ENCODE measurements around the gene P4HA2. TPM values are rescaled to one million over a fixed set of nuclear protein-coding genes. Genes with fewer than 3 reads are reported as not detected.
"Not testable (repeated sequence)": the region's sequence is repeated elsewhere in the genome, so short reads cannot be mapped to it uniquely, and the experiment has no call there.

Gene P4HA2
- total RNA-seq, 4 donors from 2014 or later = 15.9 to 26.9 (median 22.8) TPM

DNA sequence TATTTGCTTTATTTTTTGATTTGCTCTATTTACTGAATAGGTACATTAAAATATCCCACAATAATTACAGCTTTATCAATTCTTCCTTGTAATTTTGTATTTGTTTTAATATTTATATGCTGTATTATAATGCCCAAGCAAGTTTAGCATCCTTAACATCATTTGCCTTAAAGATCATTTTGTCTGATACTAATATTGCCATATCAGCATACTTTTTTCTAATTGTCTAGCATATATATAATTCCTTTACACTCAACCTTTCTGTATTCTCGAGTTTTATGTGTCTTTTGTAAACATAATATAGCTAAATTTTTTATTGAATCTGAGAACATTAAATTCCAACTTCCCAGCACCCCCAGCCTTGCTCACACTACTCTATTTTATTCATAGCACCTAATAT, 64.7 kb downstream of the P4HA2 start:
- H3K4me3 ChIP-seq = no peak overlapping the region
- no peaks in the 10 kb centered on the region for H3K36me3 ChIP-seq
- no peaks in the 10 kb centered on the region for H3K4me1 ChIP-seq
- peaks cover 0 to 15% (median 5%) of the 10 kb centered on the region in 4 donors for H3K9me3 ChIP-seq
- DNase-seq (ENCODE audit: low spot score in 2 of 2) = no peak
- no peaks in the 10 kb centered on the region for H3K27me3 ChIP-seq
- WGBS, 2 donors = 65 to 67% methylated on average over 1 of the region's 1 CpG
- TF ChIP-seq POLR2A (IDR thresholded peaks at IDR 0.05) = no peak
- TF ChIP-seq CTCF (IDR thresholded peaks at IDR 0.05) = no peak
- H3K27ac ChIP-seq = no peak overlapping the region

- H3K9me3 ChIP-seq = peaks cover 0 to 11% (median 5%) of the 10 kb centered on the region in 4 donors
- not testable (repeated sequence) for DNase-seq (ENCODE audit: low spot score in 2 of 2); H3K27ac ChIP-seq; H3K4me3 ChIP-seq; H3K36me3 ChIP-seq; H3K27me3 ChIP-seq; H3K4me1 ChIP-seq
- WGBS, 2 donors = 84 to 96% methylated on average over 3 to 4 of the region's 5 CpGs
Observed at GRCh38 chr5:132161574-132162326, 65.9 kb downstream of the P4HA2 start.

GRCh38 chr5:132156413-132156812, 71.2 kb downstream of the P4HA2 start:
- Histone ChIP-seq H3K4me3 (no peak overlapping the region), H3K27ac (no peak overlapping the region), H3K27me3 (no peaks in the 10 kb centered on the region), H3K4me1 (no peaks in the 10 kb centered on the region), H3K9me3 (peaks cover 0 to 61% (median 7%) of the 10 kb centered on the region in 4 donors), H3K36me3 (no peaks in the 10 kb centered on the region)
- 93 to 94% methylated on average over 4 of the region's 4 CpGs for WGBS, 2 donors
- no peak for DNase-seq (ENCODE audit: low spot score in 2 of 2)
- no peak for TF ChIP-seq POLR2A (IDR thresholded peaks at IDR 0.05)
- no peak for TF ChIP-seq EP300 (IDR thresholded peaks at IDR 0.05)
- TF ChIP-seq CTCF (IDR thresholded peaks at IDR 0.05) = no peak

- DNase-seq (ENCODE audit: low spot score in 2 of 2) = no peak
- Histone ChIP-seq H3K4me1 (no peaks in the 10 kb centered on the region), H3K36me3 (no peaks in the 10 kb centered on the region), H3K27me3 (no peaks in the 10 kb centered on the region), H3K4me3 (no peak overlapping the region), H3K9me3 (peaks cover 0 to 46% (median 7%) of the 10 kb centered on the region in 4 donors), H3K27ac (no peak overlapping the region)
- TF ChIP-seq CTCF (IDR thresholded peaks at IDR 0.05) = no peak
- no peak for TF ChIP-seq POLR2A (IDR thresholded peaks at IDR 0.05)
- no peak for TF ChIP-seq EP300 (IDR thresholded peaks at IDR 0.05)
- 92 to 93% methylated on average over 2 of the region's 2 CpGs for WGBS, 2 donors
Observed at GRCh38 chr5:132150565-132150964, 77.1 kb downstream of the P4HA2 start.

- no peaks in the 10 kb centered on the region for H3K36me3 ChIP-seq
- TF ChIP-seq CTCF (IDR thresholded peaks at IDR 0.05) (no peak), EP300 (IDR thresholded peaks at IDR 0.05) (no peak), POLR2A (IDR thresholded peaks at IDR 0.05) (no peak)
- no peak for DNase-seq (ENCODE audit: low spot score in 2 of 2)
- no peaks in the 10 kb centered on the region for H3K4me1 ChIP-seq
- no peaks in the 10 kb centered on the region for H3K27me3 ChIP-seq
- WGBS, 2 donors = 75 to 79% methylated on average over 3 of the region's 3 CpGs
- H3K4me3 ChIP-seq = no peak overlapping the region
- no peak overlapping the region for H3K27ac ChIP-seq
- peaks cover 0 to 40% (median 11%) of the 10 kb centered on the region in 4 donors for H3K9me3 ChIP-seq
Observed at GRCh38 chr5:132147663-132148062, 80.0 kb downstream of the P4HA2 start.

GRCh38 chr5:132145326-132145725, 82.3 kb downstream of the P4HA2 start:
- not testable (repeated sequence) for H3K4me3 ChIP-seq; H3K4me1 ChIP-seq; DNase-seq (ENCODE audit: low spot score in 2 of 2); H3K27me3 ChIP-seq; H3K27ac ChIP-seq; H3K36me3 ChIP-seq
- peaks cover 0 to 32% (median 10%) of the 10 kb centered on the region in 4 donors for H3K9me3 ChIP-seq
- 91 to 98% methylated on average over 3 of the region's 3 CpGs for WGBS, 2 donors
